CD4-positive, alpha-beta T cell treated with Interleukin-6 for 4 hours (primary cell): ENCODE measurements around the gene USP24.
"Not testable (repeated sequence)": the region's sequence is repeated elsewhere in the genome, so short reads cannot be mapped to it uniquely, and the experiment has no call there.

Experiments
- DNase-seq: peaks from one replicate; pipeline ENCODE4 v3.0.0-alpha.2; 2020; ENCODE audit warnings: mixed read lengths

The USP24 gene

GRCh38 chr1:55049914-55050278, 165.3 kb downstream of the USP24 start:
- DNase-seq = no peak

- DNase-seq = no peak
These were observed 165.8 kb downstream of the USP24 start for GRCh38 chr1:55049271-55049913.

GRCh38 chr1:55048453-55049270, 166.5 kb downstream of the USP24 start:
- no peak for DNase-seq

GRCh38 chr1:55047611-55048010, 167.6 kb downstream of the USP24 start:
- DNase-seq = no peak

- no peak for DNase-seq
These were observed 168.3 kb downstream of the USP24 start for GRCh38 chr1:55046871-55047270.

- DNase-seq = no peak
These were observed 169.7 kb downstream of the USP24 start for GRCh38 chr1:55045430-55045829.

- DNase-seq = no peak
These were observed 170.4 kb downstream of the USP24 start for GRCh38 chr1:55044617-55045397.

- DNase-seq = no peak
These were observed 171.4 kb downstream of the USP24 start for GRCh38 chr1:55043726-55044125.

GRCh38 chr1:55043011-55043410, 172.2 kb downstream of the USP24 start:
- DNase-seq = no peak

GRCh38 chr1:55041613-55042012, 173.6 kb downstream of the USP24 start:
- DNase-seq = no peak

GRCh38 chr1:55040933-55041494, 174.2 kb downstream of the USP24 start:
- no peak for DNase-seq

- no peak for DNase-seq
These were observed 174.9 kb downstream of the USP24 start for GRCh38 chr1:55040083-55040932.

- no peak for DNase-seq
These were observed 175.7 kb downstream of the USP24 start, which contains the start of gene PCSK9 for GRCh38 chr1:55039342-55040082. PCSK9 (plus strand) TSS chr1:55039548; CDS start chr1:55039838, 290 bp downstream.

GRCh38 chr1:55038974-55039341, 176.2 kb downstream of the USP24 start:
- DNase-seq = no peak

- no peak for DNase-seq
These were observed 176.7 kb downstream of the USP24 start for GRCh38 chr1:55038552-55038838.

- DNase-seq = no peak
These were observed 177.2 kb downstream of the USP24 start for GRCh38 chr1:55037733-55038551.

- no peak for DNase-seq
These were observed 179.3 kb downstream of the USP24 start for GRCh38 chr1:55035904-55036303.

- DNase-seq = no peak
These were observed 180.6 kb downstream of the USP24 start for GRCh38 chr1:55034476-55035133.

- DNase-seq = no peak
These were observed 181.9 kb downstream of the USP24 start for GRCh38 chr1:55033265-55033614.

GRCh38 chr1:55031098-55031497, 184.1 kb downstream of the USP24 start:
- not testable (repeated sequence) for DNase-seq
